Subcutaneous abdominal adipose tissue (tissue), 5 donors: Measurements from ENCODE around the gene KCNJ4.

Experiments
- H3K27ac ChIP-seq: one replicate; pipeline ENCODE4 v1.7.0; 2013; ENCODE audit warnings: low read depth, mild to moderate bottlenecking, inconsistent platforms, low read length, moderate library complexity
- H3K27me3 ChIP-seq, 5 donors: one replicate each; pipeline ENCODE4 v1.7.0; 2013; ENCODE audit warnings: low read length in 5 of 5, inconsistent platforms in 1 of 5; ENCODE audit not compliant: control insufficient read depth in 5 of 5, insufficient read depth in 4 of 5
- H3K36me3 ChIP-seq, 5 donors: one replicate each; pipeline ENCODE4 v1.7.0; 2013; ENCODE audit warnings: low read length in 5 of 5; ENCODE audit not compliant: control insufficient read depth in 5 of 5, insufficient read depth in 5 of 5
- H3K4me1 ChIP-seq, 5 donors: one replicate each; pipeline ENCODE4 v1.7.0; 2013; ENCODE audit warnings: low read length in 5 of 5, mild to moderate bottlenecking in 3 of 5, moderate library complexity in 1 of 5; ENCODE audit not compliant: control insufficient read depth in 5 of 5, insufficient read depth in 5 of 5
- H3K4me3 ChIP-seq, 5 donors: one replicate each; pipeline ENCODE4 v1.7.0; 2013; ENCODE audit warnings: low read length in 5 of 5, low read depth in 1 of 5
- H3K9ac ChIP-seq, 5 donors: one replicate each; pipeline ENCODE4 v1.7.0; 2013; ENCODE audit warnings: low read length in 5 of 5, mild to moderate bottlenecking in 4 of 5, moderate library complexity in 3 of 5
- H3K9me3 ChIP-seq, 5 donors: one replicate each; pipeline ENCODE4 v1.7.0; 2013; ENCODE audit warnings: low read length in 5 of 5; ENCODE audit not compliant: control insufficient read depth in 5 of 5
- donor health status: healthy.
- donor health status: healthy.
- donor health status: healthy.
- donor health status: healthy.
- donor health status: healthy.

KCNJ4 gene

DNA sequence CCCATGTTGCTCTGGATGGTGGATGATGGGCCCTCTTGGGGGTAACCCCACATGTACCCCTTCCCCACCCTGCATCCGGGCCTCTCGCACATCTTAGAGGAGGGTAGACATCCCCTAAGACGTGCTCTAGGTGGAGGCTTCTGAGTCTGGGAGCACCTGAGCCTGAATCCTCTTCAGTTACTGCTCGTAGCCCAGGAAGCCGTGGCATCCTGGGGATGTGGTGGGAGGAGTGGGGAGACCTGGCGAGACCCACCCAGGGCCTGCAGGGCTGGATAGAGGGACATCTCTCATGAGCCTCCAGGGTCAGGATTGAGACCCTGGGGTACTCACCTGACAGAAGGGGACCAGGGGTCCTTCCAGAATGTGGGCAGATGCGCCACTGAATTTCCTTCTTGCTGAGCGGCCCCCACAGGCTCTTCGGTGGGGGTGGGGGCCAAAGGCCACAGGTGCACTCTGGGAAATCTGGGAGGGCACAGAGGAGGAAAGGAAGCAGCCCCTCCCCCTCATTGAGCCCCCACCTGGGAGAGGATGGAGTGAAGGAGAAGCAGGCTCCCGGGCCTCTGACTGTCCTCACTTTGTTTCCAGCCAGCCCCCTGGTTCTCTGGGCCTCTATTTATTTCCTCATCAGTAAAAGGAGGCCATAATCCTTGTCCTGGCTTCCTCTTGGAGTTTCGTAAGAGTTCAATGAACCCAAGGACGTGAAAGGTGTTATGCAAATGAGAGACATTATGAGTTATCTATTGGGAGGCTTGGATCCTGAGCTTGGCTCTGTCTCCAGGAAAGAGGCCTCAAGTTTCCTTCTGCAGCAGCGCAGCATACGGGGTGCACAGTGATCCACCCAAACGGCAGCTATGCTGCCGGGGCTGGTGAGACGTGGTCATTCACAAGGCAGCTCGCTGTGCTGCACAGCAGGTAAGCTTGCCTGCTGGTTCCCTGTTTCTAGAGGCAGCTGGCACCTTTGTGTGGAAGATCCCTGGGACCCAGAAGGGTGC, 31.2 kb downstream of the KCNJ4 start:
- H3K27ac ChIP-seq = no peak overlapping the region

DNA sequence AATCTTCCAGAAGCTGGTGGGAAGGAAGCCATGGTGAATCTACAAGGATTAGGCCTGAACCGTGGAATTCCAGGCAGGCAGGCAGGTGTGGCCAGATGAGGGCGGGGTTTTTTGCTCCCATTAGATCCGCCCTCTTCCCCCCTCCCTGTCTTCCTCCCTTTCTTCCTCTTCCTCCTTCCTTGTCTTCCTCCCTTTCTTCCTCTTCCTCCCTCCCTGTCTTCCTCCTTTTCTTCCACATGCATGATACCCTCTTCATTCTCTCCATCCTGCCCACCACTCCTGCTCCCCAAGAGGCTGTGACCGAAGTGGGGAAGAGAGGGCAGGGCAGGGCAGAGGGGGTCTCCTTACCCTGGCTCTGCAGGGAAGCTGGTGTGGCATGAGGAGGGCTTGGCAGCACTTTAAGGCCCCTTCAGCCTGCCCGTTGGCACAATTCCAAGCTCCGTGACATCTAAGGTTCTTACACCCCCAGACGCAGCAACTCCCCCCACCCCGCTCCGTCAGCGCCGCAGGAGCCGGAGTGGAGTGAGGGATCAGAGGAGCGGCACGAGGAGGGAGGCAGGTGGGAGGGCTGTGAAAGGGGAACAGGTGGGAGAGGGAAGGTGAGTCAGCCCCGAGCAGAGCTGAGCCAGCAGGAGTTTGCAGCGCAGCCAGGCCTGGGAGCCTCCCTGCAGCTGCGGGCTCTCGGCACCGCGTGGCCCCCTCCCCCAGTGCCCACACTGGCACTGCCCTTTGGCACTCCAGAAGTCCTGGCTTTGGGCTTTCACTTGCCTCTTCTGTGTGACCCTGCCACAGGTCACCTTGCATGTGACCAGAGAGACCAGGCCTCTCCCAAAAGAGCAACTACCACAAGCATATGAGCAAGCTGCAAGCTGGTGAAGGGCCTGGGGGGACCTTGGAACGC, 32.1 kb downstream of the KCNJ4 start:
- H3K9me3 ChIP-seq = no peaks in the 10 kb centered on the region
- no peak overlapping the region for H3K4me3 ChIP-seq
- H3K27me3 ChIP-seq = peaks cover 0 to 9% (median 1%) of the 10 kb centered on the region in 5 donors
- no peaks in the 10 kb centered on the region for H3K4me1 ChIP-seq
- H3K9ac ChIP-seq = no peak overlapping the region
- H3K36me3 ChIP-seq = no peaks in the 10 kb centered on the region
- H3K27ac ChIP-seq = no peak overlapping the region

More for the DNA sequence above, 31.2 kb downstream of the KCNJ4 start:
- Histone ChIP-seq H3K36me3 (no peaks in the 10 kb centered on the region), H3K9ac (no peak overlapping the region), H3K27me3 (peaks cover 0 to 9% (median 0%) of the 10 kb centered on the region in 5 donors), H3K9me3 (no peaks in the 10 kb centered on the region), H3K4me1 (no peaks in the 10 kb centered on the region), H3K4me3 (no peak overlapping the region)

DNA sequence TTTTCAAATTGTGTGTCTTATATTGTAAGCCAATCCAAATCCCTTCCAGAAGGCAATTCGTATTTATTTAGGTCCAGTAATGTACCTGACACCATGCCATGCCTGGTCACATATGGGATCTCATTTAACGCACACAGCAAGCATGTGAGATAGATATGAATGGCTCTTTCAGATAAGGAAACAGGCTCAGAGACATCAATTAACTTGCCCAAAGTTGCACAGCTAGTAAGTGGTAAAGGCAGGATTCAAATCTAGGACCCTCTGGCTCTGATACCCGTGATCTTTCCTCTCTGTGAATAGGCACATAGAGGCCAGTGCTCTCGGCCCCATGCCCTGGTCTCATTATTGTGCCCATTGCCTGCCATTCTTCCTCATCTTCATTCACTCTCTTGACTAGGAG, 34.3 kb downstream of the KCNJ4 start:
- Histone ChIP-seq H3K4me1 (no peaks in the 10 kb centered on the region), H3K4me3 (no peak overlapping the region), H3K27ac (no peak overlapping the region), H3K9ac (no peak overlapping the region), H3K36me3 (no peaks in the 10 kb centered on the region), H3K27me3 (peaks cover 0 to 9% (median 3%) of the 10 kb centered on the region in 5 donors), H3K9me3 (no peaks in the 10 kb centered on the region)

DNA sequence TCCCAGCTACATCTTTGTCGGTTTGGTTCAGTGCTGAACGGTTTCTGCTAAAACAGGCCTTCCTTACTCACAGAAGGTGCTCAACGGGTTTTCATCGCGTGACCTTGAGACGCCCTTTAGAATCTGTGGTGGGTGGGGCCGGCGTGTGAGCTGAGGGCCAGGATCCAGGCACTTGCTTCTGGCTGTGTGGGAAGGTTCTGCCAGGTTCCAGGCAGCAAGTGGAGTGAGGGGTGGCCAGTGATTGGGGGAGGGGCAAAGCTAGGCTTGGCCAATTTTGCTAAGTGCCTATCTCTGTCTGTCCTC, 35.2 kb downstream of the KCNJ4 start:
- Histone ChIP-seq H3K4me1 (peaks cover 0 to 8% (median 0%) of the 10 kb centered on the region in 5 donors), H3K27ac (no peak overlapping the region), H3K27me3 (peaks cover 0 to 6% (median 3%) of the 10 kb centered on the region in 5 donors), H3K9ac (no peak overlapping the region), H3K36me3 (no peaks in the 10 kb centered on the region), H3K9me3 (no peaks in the 10 kb centered on the region), H3K4me3 (no peak overlapping the region)

DNA sequence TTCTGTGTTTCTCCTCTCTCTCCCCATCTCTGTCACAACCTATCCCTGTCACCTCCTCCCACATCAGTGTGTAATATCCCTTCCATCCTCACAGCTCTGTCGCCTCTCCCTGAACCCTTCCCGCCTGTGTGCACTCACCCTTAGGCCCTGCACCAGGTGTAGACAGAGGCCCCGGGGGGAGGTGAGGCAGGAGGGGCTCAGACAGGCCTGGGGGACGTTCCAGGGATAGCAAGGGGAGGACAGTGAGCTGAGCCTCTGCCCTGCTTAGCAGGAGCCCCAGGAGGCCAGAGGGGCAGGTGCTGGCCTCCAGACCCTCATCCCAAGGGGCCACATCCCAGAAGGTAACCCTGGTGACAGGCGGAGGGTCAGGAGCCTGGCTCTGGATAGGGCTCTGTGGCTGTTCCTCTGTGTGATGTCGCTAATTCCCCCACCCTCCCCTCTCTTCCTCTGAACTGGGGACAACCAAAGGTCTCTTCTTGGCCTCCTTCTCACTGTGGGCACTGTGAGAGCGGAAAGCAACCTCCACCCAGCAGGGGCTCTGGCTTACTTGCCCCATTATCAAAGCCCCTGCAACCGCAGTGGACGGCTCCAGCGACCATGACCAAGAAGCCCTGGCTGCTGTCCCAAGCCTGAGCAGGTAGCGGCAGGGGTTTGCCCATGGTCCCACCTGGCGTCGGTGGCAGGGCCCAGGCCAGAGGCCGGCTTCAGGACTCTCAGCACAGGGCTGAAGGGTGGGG, 35.7 kb downstream of the KCNJ4 start:
- Histone ChIP-seq H3K9me3 (no peaks in the 10 kb centered on the region), H3K27me3 (peaks cover 0 to 4% (median 3%) of the 10 kb centered on the region in 5 donors), H3K4me3 (no peak overlapping the region), H3K9ac (no peak overlapping the region), H3K36me3 (no peaks in the 10 kb centered on the region), H3K4me1 (peaks cover 0 to 8% (median 0%) of the 10 kb centered on the region in 5 donors), H3K27ac (no peak overlapping the region)

DNA sequence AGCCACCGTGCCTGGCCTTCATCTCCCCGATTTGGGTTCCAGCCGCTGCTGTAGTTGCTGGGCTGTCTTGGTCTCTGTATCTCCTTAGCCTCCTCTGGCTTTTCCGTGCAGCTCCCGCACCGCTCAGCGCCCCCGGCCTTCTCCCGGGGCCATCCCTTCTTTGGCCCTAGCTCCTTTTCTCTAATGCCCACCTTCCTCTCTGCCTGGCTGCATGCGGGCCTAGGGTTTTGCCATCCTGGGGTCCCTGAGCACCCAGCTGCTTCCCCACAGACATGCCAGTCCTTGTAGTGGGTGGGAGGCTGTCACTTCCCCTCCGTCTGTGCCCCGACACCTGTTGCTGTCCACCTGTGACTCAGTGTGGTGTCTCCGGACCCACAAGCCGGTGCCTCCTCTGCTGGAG, 36.4 kb downstream of the KCNJ4 start:
- Histone ChIP-seq H3K27ac (no peak overlapping the region), H3K4me3 (no peak overlapping the region), H3K36me3 (no peaks in the 10 kb centered on the region), H3K27me3 (peaks cover 0 to 4% (median 3%) of the 10 kb centered on the region in 5 donors), H3K9ac (no peak overlapping the region), H3K9me3 (no peaks in the 10 kb centered on the region), H3K4me1 (peaks cover 0 to 8% (median 0%) of the 10 kb centered on the region in 5 donors)

DNA sequence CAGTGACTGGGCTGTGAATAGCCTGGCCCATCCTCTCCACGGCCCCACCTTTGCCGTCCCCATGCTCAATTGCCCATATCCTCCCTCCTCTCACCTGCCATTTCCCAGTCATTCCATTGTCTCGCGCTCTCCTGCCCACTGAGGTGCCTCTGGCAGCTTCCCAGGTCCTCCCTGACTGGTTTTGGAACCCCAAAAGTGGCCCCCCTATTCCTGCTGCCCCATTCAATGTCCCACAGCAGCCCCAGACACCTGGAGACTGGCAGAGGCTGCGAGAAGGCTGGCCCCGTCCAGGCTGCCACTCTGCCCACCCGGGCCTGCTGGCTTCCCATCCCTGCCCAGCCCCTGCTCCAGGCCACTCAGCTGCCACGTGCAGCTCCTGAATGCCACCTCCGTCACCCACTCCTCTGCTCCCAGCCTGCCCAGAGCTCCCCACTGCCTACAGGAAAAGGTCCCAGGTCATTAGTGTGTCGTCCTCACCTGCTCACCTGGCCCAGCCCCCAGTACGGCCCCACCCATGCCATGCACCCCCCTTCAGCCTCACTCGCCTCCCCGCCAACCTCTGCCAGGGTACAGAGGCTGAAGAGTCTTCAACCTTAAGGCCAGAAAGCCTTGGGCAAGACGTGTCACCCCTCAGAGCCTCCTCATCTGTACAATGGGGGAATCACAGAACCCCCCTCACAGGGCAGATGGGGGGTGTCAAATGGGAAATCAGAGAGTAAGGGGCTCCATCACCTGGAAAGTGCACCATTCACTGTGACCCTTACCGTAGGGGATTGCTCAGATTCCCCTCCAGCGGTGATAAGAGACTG, 37.5 kb downstream of the KCNJ4 start:
- Histone ChIP-seq H3K27ac (no peak overlapping the region), H3K9ac (no peak overlapping the region), H3K4me3 (no peak overlapping the region), H3K9me3 (no peaks in the 10 kb centered on the region), H3K36me3 (no peaks in the 10 kb centered on the region), H3K4me1 (peaks cover 0 to 17% (median 8%) of the 10 kb centered on the region in 5 donors), H3K27me3 (peaks cover 0 to 4% (median 0%) of the 10 kb centered on the region in 5 donors)

DNA sequence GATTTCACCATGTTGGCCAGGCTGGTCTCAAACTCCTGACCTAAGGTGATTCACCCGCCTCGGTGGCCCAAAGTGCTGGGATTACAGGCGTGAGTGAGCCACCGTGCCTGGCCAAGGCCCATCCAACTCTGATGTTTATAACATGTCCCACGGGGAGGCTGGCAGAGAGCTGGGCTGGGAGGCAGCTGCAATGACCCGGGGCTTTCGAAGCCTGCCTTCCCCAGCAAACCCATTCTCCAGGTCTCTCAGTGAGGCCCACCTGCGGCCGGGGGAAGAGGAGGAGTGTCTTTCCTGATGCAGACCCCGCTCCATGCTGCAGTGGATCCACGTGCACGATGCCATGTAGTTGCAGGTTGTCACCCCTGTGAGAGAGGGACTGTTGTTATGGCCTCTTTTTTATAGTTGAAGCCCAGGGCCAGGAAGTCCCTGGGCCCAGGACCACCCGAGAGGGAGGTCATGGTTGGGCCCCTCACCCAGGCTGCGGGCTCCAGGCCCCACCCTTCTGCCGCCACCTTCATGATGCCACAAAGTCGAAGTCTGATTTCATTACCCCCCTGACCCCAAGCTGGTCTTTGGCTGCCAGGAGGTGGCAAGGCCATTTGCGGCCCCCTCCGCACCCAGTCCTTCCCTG, 38.3 kb downstream of the KCNJ4 start:
- H3K27ac ChIP-seq = no peak overlapping the region
- H3K27me3 ChIP-seq = peaks cover 0 to 6% (median 0%) of the 10 kb centered on the region in 5 donors
- no peaks in the 10 kb centered on the region for H3K9me3 ChIP-seq
- H3K4me1 ChIP-seq = peaks cover 0 to 20% (median 11%) of the 10 kb centered on the region in 5 donors
- no peak overlapping the region for H3K4me3 ChIP-seq
- no peaks in the 10 kb centered on the region for H3K36me3 ChIP-seq
- H3K9ac ChIP-seq = no peak overlapping the region
